ENCODE data around the gene TREM2. TPM values are rescaled to one million over a fixed set of nuclear protein-coding genes. Genes with fewer than 3 reads are reported as not detected.

TREM2 gene
- total and polyA plus RNA-seq, 2 experiments from 2014 or later, result 2.2 to 2.5 TPM

- Histone ChIP-seq H3K4me3 (no peak overlapping the region), H3K79me2 (no peaks in the 10 kb centered on the region), H3K9me2 (replicated peaks; ENCODE audit: insufficient read depth) (no peaks in the 10 kb centered on the region), H2AFZ (no peak overlapping the region), H3K4me1 (ENCODE audit: insufficient read depth) (peaks cover 8% of the 10 kb centered on the region), H3K36me3 (replicated peaks; ENCODE audit: insufficient read depth, low read depth) (no peaks in the 10 kb centered on the region), H3K27me3 (peaks cover 6% of the 10 kb centered on the region), H3K27ac (no peak overlapping the region), H3K9me3 (ENCODE audit: low read depth) (no peaks in the 10 kb centered on the region), H3K4me2 (no peak overlapping the region), H4K20me1 (ENCODE audit: insufficient read depth, poor library complexity, severe bottlenecking) (no peaks in the 10 kb centered on the region)
- 88% methylated on average over 1 of the region's 1 CpG for WGBS (ENCODE audit: low lambda C conversion rate, missing lambda C conversion rate)
- no peak for DNase-seq (ENCODE audit: low spot score)
- no peak for TF ChIP-seq CTCF (IDR thresholded peaks at IDR 0.05; ENCODE audit: poor library complexity)
- TF ChIP-seq EZH2 (IDR thresholded peaks at IDR 0.05; ENCODE audit: borderline replicate concordance), result no peak
- TF ChIP-seq EZH2phosphoT487 (IDR thresholded peaks at IDR 0.05; ENCODE audit: low read depth, severe bottlenecking, unreplicated experiment), result no peak
Measured at GRCh38 chr6:41204156-41204555, 41.2 kb upstream of the TREM2 start.

DNA sequence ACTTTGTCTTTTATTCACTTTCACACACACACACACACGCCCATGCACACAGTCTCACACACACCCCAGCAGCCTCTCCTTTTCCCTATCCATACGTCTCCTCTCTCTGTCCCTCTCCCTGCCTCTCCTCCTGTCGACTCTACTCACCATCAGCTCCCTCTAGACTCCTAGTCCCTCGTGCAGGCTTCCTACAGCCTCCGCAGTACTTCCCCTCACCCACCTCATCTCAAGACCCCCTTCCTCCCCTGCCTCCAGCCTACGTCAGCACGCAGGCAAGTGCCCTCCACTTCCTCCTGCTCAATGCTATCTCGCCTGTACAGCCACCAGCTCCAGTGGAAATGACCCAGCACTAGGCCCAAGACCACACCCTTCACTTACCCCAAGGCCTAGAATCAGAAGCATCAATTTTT, 38.9 kb upstream of the TREM2 start:
- no peak for DNase-seq (ENCODE audit: low spot score)
- H3K27ac ChIP-seq, result no peak overlapping the region
- 83% methylated on average over 8 of the region's 8 CpGs for WGBS (ENCODE audit: low lambda C conversion rate, missing lambda C conversion rate)

DNA sequence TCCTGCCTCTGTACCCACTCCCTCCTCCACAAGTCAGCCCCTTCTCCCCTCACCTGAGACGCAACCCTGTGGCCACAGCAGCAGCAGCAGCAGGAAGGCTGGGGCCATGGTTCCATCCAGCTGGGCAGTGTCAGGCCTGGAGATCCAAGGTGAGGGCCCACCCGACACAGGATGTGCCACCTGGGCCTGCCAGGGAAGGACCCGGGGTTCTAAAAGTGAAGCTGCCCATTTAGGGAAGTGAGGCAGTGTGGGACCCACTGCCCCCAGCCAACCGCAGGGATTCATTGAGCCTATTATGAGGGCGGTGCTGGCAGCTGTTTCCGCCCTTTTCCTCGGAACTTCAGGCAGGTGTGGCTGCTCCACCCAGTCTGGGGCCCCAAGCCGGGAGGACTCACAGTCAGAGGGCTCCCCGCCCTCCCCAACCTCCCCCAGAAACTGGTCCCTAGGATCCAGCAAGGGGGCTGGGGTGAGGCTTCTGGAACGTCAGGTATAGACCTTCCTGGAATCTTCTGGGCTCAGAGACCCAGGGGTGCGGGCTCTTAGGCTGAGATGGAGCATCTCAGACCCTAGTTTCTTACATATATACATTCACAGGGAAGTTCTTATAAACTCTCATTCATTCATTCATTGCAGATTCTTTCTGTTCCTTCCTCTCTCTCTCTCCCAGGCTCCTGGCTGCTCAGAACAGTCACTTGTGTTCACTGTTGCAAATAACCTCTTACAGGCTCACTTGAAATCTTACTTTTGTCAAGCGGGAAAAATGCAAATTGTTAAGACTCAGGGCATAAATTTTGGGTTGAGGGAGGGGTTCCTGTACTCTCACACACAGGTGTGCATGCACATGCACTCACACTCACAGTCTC, 38.2 kb upstream of the TREM2 start, which contains the start of gene TREML2:
TREML2 (minus strand) TSS at position 249 of the 863 bp plus-strand sequence; CDS start at position 108, 141 bp downstream.
- Histone ChIP-seq H3K4me1 (ENCODE audit: insufficient read depth) (peaks cover 6% of the 10 kb centered on the region), H3K27me3 (peaks cover 18% of the 10 kb centered on the region), H3K4me3 (no peak within 1 kb of the TSS), H4K20me1 (ENCODE audit: insufficient read depth, poor library complexity, severe bottlenecking) (no peaks in the 10 kb centered on the region), H3K9me3 (ENCODE audit: low read depth) (no peaks in the 10 kb centered on the region), H3K9me2 (replicated peaks; ENCODE audit: insufficient read depth) (no peaks in the 10 kb centered on the region), H2AFZ (no peak within 1 kb of the TSS), H3K4me2 (no peak within 1 kb of the TSS), H3K79me2 (no peaks in the 10 kb centered on the region), H3K36me3 (replicated peaks; ENCODE audit: insufficient read depth, low read depth) (no peaks in the 10 kb centered on the region), H3K27ac (peak within 1 kb of the TSS; percentile 65)
- no peak for TF ChIP-seq EZH2phosphoT487 (IDR thresholded peaks at IDR 0.05; ENCODE audit: low read depth, severe bottlenecking, unreplicated experiment)
- TF ChIP-seq CTCF (IDR thresholded peaks at IDR 0.05; ENCODE audit: poor library complexity), result no peak
- no peak for TF ChIP-seq EZH2 (IDR thresholded peaks at IDR 0.05; ENCODE audit: borderline replicate concordance)
- WGBS (ENCODE audit: low lambda C conversion rate, missing lambda C conversion rate), result 76% methylated on average over 11 of the region's 12 CpGs
- DNase-seq (ENCODE audit: low spot score), result no peak

More for the DNA sequence above, 38.9 kb upstream of the TREM2 start:
- H3K9me2 ChIP-seq (replicated peaks; ENCODE audit: insufficient read depth), result no peaks in the 10 kb centered on the region
- H2AFZ ChIP-seq, result no peak overlapping the region
- H3K79me2 ChIP-seq, result no peaks in the 10 kb centered on the region
- TF ChIP-seq CTCF (IDR thresholded peaks at IDR 0.05; ENCODE audit: poor library complexity) (no peak), EZH2 (IDR thresholded peaks at IDR 0.05; ENCODE audit: borderline replicate concordance) (no peak), EZH2phosphoT487 (IDR thresholded peaks at IDR 0.05; ENCODE audit: low read depth, severe bottlenecking, unreplicated experiment) (no peak)
- no peak overlapping the region for H3K4me2 ChIP-seq
- no peak overlapping the region for H3K4me3 ChIP-seq
- no peaks in the 10 kb centered on the region for H4K20me1 ChIP-seq (ENCODE audit: insufficient read depth, poor library complexity, severe bottlenecking)
- no peaks in the 10 kb centered on the region for H3K9me3 ChIP-seq (ENCODE audit: low read depth)
- peaks cover 6% of the 10 kb centered on the region for H3K4me1 ChIP-seq (ENCODE audit: insufficient read depth)
- H3K36me3 ChIP-seq (replicated peaks; ENCODE audit: insufficient read depth, low read depth), result no peaks in the 10 kb centered on the region
- peaks cover 11% of the 10 kb centered on the region for H3K27me3 ChIP-seq

Measured in hepatocyte (in vitro differentiated cells).